Kidney (tissue), 14 donors: ENCODE measurements around the gene UBAC1. TPM values are rescaled to one million over a fixed set of nuclear protein-coding genes. Genes with fewer than 3 reads are reported as not detected.

Experiments
- DNase-seq, 5 donors: peaks; one replicate each; pipeline ENCODE4 v3.0.0-alpha.2; 2013 to 2020
- FAIRE-seq: peaks from 2 replicates; lab custom pipeline; 2012; peaks lifted over from hg19 to GRCh38; lab: Jason Lieb, UNC
- H3K27ac ChIP-seq, 2 donors: one replicate each; pipeline ENCODE4 v1.7.0; 2013; ENCODE audit warnings: low read depth in 2 of 2, low read length in 2 of 2, inconsistent platforms in 1 of 2
- H3K27me3 ChIP-seq: one replicate; pipeline ENCODE4 v1.7.1; 2013; ENCODE audit warnings: low read length, inconsistent platforms; ENCODE audit not compliant: control insufficient read depth, insufficient read depth
- H3K36me3 ChIP-seq, 3 donors: one replicate each; pipeline versions ENCODE4 v1.7.0 to v1.7.1; 2013; ENCODE audit warnings: low read length in 3 of 3, control low read depth in 1 of 3, inconsistent platforms in 1 of 3; ENCODE audit not compliant: insufficient read depth in 3 of 3, control insufficient read depth in 2 of 3
- H3K4me1 ChIP-seq, 3 donors: one replicate each; pipeline versions ENCODE4 v1.7.0 to v1.7.1; 2013; ENCODE audit warnings: low read length in 3 of 3, inconsistent platforms in 1 of 3, low read depth in 1 of 3; ENCODE audit not compliant: control insufficient read depth in 2 of 3, insufficient read depth in 2 of 3
- H3K4me3 ChIP-seq, 3 donors: one replicate each; pipeline versions ENCODE4 v1.7.0 to v1.8.1; 2013; ENCODE audit warnings: low read length in 3 of 3, control low read depth in 1 of 3, inconsistent platforms in 1 of 3
- H3K9ac ChIP-seq, 3 donors: one replicate each; pipeline versions ENCODE4 v1.7.0 to v1.7.1; 2013; ENCODE audit warnings: low read length in 3 of 3, control low read depth in 1 of 3, inconsistent platforms in 1 of 3
- H3K9me3 ChIP-seq, 3 donors: one replicate each; pipeline versions ENCODE4 v1.7.0 to v1.7.1; 2013; ENCODE audit warnings: low read length in 3 of 3, control low read depth in 1 of 3, inconsistent platforms in 1 of 3; ENCODE audit not compliant: control insufficient read depth in 2 of 3, insufficient read depth in 1 of 3
- CTCF ChIP-seq: IDR thresholded peaks from 3 replicates; pipeline ENCODE4 v1.5.1; 2012; ENCODE audit warnings: mild to moderate bottlenecking, moderate library complexity, borderline replicate concordance; ENCODE audit not compliant: insufficient read depth; ENCODE audit errors: extremely low read depth
- intact Hi-C: fragments of 100-400 bp; cut with DNase I; formaldehyde crosslinking; loops from one replicate; pipeline ENCODE4 v1.11.1; 2022
- polyA plus RNA-seq: library from polyadenylated mRNA; stranded (reverse); fragments of 350-450 nt; fragmentation: Illumina TruSeq; extraction: RNeasy Lipid Tissue Mini Kit (QIAGEN cat#74804); gene quantifications from one replicate; pipeline ENCODE4 v1.2.3, GENCODE V29; 2014; ENCODE audit warnings: low read depth, low replicate concordance; ENCODE audit not compliant: insufficient read depth
- total RNA-seq: library from RNA; stranded (reverse); fragmentation: NEBNext Ultra II Directional; extraction: Animal tissue kit (Norgen Biotek cat#: 25700); gene quantifications from one replicate; pipeline ENCODE4 v1.2.1, GENCODE V29; 2021
- donor health status: control.
- donor health status: control.
- donor health status: control.
- donor health status: control.
- donor health status: control.
- donor health status: DM: yes; HTN: yes; CAD: no.
- donor health status: Normal renal cell carcinoma (clear cell type).

Gene UBAC1
- total and polyA plus RNA-seq, 2 donors from 2014 or later = 40.2 to 52.6 TPM

DNA sequence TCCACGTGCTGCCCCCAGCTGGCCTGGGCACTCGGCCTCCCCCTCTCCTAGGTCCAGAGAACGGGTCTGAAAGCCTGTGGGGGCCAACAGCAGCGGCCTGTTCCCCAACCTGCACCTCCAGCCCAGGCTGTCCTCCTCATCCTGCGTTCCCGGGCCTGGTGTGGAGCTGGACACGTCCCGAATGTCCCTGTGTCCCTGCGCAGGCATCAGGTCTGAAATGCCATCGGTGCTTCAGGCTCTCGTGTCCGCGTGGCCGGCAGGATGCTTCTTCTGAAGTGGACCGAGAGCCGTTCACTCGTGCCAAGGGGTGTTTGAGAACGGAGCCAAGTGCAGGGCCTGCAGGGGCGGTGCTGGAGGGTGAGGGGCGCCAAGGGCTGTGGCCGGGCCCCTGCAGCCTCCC, 24.7 kb upstream of the UBAC1 start:
- no peak for TF ChIP-seq CTCF
- no peak overlapping the region for H3K4me3 ChIP-seq
- peaks cover 0 to 5% (median 0%) of the 10 kb centered on the region in 3 donors for H3K4me1 ChIP-seq
- intact Hi-C loops = no loop called here
- no peak for DNase-seq
- no peak for FAIRE-seq
- H3K9ac ChIP-seq = no peak overlapping the region
- no peaks in the 10 kb centered on the region for H3K27me3 ChIP-seq
- no peak overlapping the region for H3K27ac ChIP-seq
- H3K36me3 ChIP-seq = no peaks in the 10 kb centered on the region
- no peaks in the 10 kb centered on the region for H3K9me3 ChIP-seq

DNA sequence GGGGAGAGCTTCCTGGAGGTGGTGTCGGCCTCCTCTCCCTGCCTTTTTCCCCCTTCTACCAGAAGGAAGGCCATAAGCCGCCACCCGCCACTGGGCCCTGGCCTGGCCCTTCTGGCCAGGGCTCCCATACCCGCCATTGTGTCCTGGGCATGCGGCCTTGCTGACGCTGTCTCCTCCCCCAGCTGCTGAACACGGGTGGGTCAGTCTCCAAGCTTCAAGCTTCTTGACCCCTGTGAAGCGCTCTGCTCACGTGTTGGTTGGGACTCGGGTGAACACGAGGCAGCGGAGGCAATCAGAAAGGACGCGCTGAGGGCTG, 24.2 kb upstream of the UBAC1 start:
- Histone ChIP-seq H3K36me3 (no peaks in the 10 kb centered on the region), H3K9ac (no peak overlapping the region), H3K27me3 (no peaks in the 10 kb centered on the region), H3K27ac (no peak overlapping the region), H3K4me3 (no peak overlapping the region), H3K4me1 (peaks cover 0 to 5% (median 0%) of the 10 kb centered on the region in 3 donors), H3K9me3 (no peaks in the 10 kb centered on the region)
- intact Hi-C loops = no loop called here
- FAIRE-seq (no peak), DNase-seq (no peak)
- no peak for TF ChIP-seq CTCF

- intact Hi-C loops = no loop called here
- no peak for TF ChIP-seq CTCF
- H3K9me3 ChIP-seq = no peaks in the 10 kb centered on the region
- H3K4me3 ChIP-seq = no peak overlapping the region
- no peak overlapping the region for H3K9ac ChIP-seq
- no peak for FAIRE-seq
- no peaks in the 10 kb centered on the region for H3K27me3 ChIP-seq
- no peaks in the 10 kb centered on the region for H3K4me1 ChIP-seq
- H3K36me3 ChIP-seq = no peaks in the 10 kb centered on the region
- no peak overlapping the region for H3K27ac ChIP-seq
- no peak for DNase-seq
Measured at GRCh38 chr9:135984072-135984710, 23.0 kb upstream of the UBAC1 start.
